Umbilical cord (tissue), 2 donors: ENCODE data around the gene AGBL2. TPM values are rescaled to one million over a fixed set of nuclear protein-coding genes. Genes with fewer than 3 reads are reported as not detected.
A peak's percentile ranks its signal among the peaks of the same experiment; 100 is the strongest.
"Not testable (repeated sequence)": the region's sequence is repeated elsewhere in the genome, so short reads cannot be mapped to it uniquely, and the experiment has no call there.

Experiments
- DNase-seq: peaks from one replicate; pipeline ENCODE4 v3.0.0-alpha.2; 2015; ENCODE audit warnings: low spot score
- total RNA-seq: library from RNA; depleted of rRNA; stranded (reverse); fragments of >200 nt; gene quantifications from one replicate; pipeline ENCODE4 v1.2.3, GENCODE V29; 2014; ENCODE audit warnings: low replicate concordance; ENCODE audit not compliant: insufficient read depth

Gene AGBL2
- total RNA-seq, 1 donor from 2014 or later, result 1.2 TPM

DNA sequence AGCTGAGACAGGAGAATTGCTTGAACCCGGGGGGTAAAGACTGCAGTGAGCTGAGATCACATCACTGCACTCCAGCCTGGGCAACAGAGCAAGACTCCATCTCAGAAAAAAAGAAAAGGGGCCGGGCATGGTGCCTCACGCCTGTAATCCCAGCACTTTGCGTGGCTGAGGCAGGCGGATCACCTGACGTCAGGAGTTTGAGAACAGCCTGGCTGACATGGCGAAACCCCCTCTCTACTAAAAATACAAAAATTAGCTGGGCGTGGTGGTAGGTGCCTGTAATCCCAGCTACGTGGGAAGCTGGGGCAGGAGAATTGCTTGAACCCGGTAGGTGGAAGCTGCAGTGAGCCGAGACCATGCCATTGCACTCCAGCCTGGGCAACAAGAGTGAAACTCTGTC is 78.8 kb downstream of the AGBL2 start:
- DNase-seq, result not testable (repeated sequence)

GRCh38 chr11:47631473-47631872 is 83.7 kb downstream of the AGBL2 start:
- DNase-seq, result no peak

DNA sequence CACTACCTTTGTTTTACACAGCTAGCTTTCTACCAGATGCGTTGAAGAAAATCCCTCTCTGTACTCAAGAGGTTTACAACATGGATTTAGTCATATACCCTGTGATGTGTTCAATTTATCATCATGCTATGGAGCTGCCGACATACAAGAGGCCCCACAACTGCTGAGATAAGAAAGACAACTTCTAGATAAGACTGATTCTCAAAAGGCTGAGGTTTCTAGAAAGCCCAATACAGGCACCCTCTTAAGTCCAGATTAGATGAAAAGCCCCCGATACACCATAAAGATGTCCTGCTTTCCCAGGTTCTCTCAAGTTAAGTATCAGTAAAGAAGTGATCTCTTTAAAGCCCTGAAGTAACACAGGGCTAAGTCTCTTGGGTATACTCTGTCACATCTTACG is 87.1 kb downstream of the AGBL2 start:
- peak; percentile 86 for DNase-seq

- DNase-seq, result no peak
Observed at GRCh38 chr11:47626234-47626633, 88.9 kb downstream of the AGBL2 start.

DNA sequence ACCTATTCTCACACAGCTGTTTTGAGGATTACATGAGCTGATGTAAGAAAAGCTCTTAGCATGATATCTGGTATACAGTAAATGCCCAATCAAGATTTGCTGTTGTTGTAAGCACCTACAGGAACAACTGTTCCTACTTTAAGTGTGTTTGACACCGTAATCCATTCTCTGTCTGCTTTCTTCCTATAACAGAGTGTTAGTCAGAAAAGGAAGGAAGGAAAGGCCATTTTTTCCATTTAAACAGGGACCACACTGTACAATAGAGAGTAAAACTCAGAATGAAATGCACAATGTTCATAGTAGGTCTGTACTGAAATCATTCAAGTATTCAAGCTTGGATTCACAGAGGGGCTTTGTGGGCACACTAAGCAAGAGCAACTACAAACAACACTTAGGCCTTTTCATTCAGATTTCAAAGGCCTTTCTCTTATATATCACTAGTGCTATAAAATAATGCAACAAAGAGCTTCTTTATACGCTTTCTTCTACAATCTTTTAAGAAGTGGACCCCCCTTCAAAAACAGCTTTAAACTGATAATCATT is 94.3 kb downstream of the AGBL2 start:
- no peak for DNase-seq

GRCh38 chr11:47617417-47617809 is 97.8 kb downstream of the AGBL2 start:
- DNase-seq, result no peak

GRCh38 chr11:47616726-47617416 is 98.3 kb downstream of the AGBL2 start:
- peak; percentile 57 for DNase-seq

GRCh38 chr11:47615249-47615648 is 99.9 kb downstream of the AGBL2 start:
- DNase-seq, result no peak

DNA sequence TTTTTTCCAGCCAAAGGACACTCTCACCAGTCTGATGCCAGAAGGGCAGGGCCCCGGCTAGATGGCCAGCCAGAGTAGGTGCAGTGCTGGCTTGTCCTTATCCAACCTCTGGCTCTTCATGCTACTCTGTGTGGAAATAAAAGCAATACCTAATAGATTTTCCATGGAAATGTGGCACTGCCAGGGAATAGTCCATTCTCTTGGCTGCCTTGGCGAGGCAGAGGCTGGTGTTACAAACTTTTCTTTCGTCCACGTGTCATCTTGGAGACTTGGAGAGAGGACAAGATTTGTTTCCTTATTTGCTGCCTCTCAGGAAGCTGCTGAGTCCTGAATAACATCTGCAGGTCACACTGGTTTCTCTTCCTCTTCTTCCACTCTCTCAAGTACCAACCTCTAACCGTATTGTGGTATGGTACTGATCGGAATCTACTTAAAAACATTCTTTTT is 103.8 kb downstream of the AGBL2 start:
- peak; percentile 35 for DNase-seq

DNA sequence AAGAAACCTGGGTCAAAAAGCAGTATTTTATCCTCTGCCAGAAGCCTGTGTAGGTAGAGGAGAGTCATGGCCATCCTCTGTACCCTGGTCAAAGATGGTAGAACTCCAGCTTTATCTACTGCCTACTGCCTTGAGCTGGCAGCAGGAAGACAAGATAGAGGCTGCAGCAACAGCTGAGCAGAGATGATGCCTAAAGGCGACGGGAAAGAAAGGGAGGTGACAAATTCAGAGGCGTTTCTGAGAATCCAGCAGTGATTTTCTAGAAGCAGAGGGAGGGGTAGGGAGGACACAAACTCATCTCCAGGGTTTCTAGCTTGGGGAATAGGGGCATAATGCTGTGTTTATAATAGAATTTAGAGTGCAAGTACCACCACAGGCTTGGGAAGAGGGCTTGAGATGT is 105.5 kb downstream of the AGBL2 start:
- DNase-seq, result no peak

Other genes starting within 250 kb of the AGBL2 start
- gene CELF1, start 162.2 kb downstream of the AGBL2 start, total RNA-seq, result 120 TPM
- gene PTPMT1, start 149.8 kb downstream of the AGBL2 start, total RNA-seq, result 26.7 TPM
- gene KBTBD4, start 136.4 kb downstream of the AGBL2 start, total RNA-seq, result 11.3 TPM
- gene NDUFS3, start 136.3 kb downstream of the AGBL2 start, total RNA-seq, result 40.2 TPM
- not detected for gene FAM180B, start 128.7 kb downstream of the AGBL2 start, total RNA-seq
- gene C1QTNF4, start 121.0 kb downstream of the AGBL2 start, total RNA-seq, result 4.3 TPM
- gene MTCH2, start 72.8 kb downstream of the AGBL2 start, total RNA-seq, result 39.7 TPM
- gene FNBP4, start 52.0 kb upstream of the AGBL2 start, total RNA-seq, result 133 TPM
- 57.3 TPM for gene NUP160, start 133.0 kb upstream of the AGBL2 start, total RNA-seq